ENCODE data around the gene TNC.

Gene TNC

GRCh38 chr9:115005322-115005721 is 112.6 kb downstream of the TNC start:
- no peak for DNase-seq

- no peak for DNase-seq
These were observed 113.4 kb downstream of the TNC start for GRCh38 chr9:115004545-115004944.

GRCh38 chr9:115002371-115003120 is 115.4 kb downstream of the TNC start:
- DNase-seq = no peak

DNA sequence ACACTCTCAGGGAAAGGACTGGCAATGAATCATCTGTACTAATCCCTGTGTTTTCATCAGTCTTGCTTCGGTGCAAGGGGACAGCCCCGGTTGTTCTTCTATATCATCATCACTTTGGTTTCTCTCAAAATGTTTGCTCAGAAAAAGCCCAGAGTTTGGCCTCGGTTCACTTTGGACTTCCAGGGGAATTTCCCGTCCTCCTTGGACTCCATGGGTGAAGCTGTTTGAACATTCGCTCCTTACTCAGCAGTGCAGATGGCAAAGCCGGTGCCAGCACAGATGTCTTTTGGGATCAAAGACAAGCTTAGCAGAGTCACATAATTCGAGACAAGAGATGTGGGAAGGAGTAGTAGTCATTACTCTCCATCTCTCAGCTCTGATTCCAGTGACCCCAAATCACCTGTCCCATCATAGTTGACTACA is 117.7 kb downstream of the TNC start:
- no peak for DNase-seq

GRCh38 chr9:114998326-114998725 is 119.6 kb downstream of the TNC start:
- DNase-seq = no peak

DNA sequence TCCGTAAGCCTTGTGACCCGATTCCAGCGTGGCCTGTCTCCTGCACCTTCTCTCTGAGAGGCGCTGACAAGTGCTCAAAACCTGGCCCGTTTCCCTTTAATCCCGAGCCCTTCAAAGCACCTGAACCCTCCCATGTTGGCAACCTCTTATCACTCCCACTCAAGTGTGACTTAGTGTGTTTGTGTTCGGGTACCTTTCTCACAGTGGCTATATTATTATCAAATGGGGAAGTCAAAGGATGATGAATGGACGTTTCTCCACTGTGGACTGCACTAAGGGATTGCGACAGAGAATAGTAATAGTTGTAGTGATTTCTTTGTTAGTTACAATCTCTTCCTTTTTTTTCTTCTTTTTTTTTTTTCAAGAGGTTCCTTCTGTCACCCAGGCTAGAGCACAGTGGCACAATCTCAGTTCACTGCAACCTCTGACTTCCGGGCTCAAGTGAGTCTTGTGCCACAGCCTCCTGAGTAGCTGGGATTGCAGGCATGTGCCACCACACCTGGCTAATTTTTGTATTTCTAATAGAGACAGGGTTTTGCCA is 122.2 kb downstream of the TNC start:
- DNase-seq = no peak

DNA sequence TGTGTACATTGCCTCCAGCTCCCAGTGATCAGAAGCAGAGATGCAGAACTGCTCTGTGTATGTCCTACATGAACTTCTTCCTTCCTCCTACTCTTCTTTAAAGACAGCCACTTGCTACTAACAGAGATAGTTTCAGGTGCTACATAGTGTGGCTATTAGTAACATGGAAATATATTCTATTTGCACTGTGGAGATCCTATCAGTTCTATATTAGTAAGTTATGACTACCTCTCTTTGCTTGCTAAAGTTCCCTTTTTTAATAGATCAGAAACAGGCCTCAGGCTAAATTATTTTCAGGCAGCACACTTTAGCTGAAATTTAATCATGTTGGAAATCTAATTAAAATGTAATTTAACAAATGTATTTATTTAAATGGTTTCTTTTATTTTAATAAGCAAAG is 123.2 kb downstream of the TNC start:
- DNase-seq = no peak

DNA sequence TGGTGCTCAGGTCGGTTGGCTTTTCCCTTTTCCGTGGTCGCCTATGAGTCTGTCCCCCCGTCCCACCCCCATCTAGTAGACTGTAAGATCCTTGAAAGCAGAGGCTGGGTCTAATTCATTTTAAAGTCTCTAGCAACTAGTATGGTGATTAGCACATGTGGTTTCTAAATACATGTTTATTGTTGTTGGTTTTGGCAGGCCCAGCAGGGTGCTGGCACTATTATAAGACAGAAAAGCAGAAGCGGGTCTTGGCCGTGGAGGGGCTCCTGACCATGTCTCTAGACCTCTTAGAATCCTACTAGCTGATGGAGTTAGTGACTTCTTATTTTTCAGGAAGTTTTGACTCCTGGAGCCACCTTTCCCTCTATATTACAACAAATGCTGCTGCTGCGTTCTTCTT is 126.1 kb downstream of the TNC start:
- no peak for DNase-seq

DNA sequence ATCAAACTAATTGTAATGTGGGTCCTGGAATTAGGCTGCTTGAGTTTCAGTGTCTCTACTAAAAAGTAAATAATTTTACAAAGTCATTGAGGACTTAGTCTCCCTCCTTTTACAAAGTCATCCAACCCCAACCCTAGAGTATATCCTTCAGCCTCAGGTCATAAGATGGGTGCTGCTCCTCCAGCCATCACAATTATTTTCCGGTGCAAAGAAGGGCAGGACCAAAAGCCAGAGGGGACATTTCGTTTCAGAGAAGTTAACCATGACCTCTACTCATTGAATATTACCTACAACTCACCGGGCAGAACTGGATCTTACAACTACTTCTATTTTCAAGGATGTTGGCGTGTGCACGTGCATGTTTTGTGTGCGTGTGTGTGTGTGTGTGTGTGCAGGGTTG is 127.1 kb downstream of the TNC start:
- DNase-seq = no peak

DNA sequence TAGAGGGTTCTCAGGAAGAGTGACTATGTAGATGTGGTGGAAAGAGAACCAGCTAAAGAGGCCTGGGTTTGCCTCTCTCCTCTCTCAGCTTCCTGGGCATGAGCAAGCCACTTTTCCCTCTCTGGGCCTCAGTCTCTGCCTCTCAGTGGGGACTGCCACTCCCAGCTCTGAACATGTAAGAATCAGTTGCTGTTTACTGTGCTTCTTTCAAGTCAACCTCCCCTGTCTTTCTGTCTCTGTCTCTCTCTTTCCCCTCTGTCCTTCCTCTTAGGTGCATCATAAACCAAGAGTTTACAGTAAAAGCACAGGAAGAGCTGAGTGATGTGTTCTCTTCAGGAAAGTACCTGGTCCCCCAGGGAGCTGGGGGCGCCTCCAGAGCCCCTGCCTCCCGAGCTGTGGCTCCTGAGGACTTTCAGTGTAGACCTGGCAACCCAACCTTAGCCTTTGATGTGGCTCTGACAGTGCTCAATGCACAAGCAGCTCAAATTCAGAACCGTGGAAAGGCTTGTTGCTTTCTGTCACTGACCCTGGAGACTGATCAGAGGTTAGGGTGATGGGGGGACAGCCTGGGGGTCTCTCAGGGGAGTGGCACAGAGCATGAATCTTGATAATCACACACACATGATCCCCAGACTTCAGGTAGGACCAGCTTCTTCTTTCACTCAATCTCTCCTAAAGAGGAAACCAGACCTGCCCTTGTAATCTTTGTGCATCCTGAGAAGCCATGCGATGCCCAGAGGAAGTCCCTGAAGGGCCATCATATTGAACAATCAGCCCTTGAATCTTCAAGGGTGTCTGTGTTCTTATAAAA is 128.2 kb downstream of the TNC start:
- no peak for DNase-seq

GRCh38 chr9:114988962-114989599 is 128.9 kb downstream of the TNC start:
- DNase-seq = no peak

DNA sequence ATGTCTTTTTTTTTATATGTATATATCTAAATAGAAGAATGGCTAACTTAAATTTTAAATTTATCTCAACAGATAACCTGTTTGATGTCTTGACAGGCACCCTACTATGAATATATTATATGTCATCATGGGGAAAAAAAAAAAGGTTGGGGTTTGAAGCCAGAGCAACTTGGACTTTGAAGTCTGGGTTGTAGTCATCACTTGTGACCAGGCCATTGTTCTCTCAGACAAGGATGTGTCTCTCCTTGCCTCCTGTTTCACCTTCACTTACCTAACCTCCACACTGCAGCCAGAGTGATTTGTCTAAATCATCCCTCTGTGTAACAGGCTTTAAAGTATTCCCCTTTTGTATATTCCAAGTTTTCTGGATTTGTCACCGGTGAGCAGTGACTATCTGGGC is 130.8 kb downstream of the TNC start:
- no peak for DNase-seq

GRCh38 chr9:114985959-114986501 is 131.9 kb downstream of the TNC start:
- no peak for DNase-seq

DNA sequence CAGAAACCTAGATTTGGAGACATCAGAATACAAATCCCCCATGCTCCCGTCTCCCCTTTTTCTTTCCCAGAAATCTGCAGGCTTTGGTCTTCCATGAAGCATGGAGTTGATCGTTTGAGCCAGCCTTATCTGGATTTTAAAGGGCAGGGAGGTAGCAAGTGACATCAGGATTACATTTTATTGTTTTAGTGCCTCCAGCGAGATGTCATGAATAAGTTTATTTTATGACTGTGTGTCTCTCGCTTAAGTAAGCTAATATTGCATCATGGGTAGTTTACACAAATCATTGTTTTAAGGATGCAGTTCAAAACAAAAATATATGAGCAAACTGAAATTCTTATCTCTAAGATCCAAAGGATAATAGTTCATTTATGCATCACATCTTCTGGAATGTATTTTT is 136.9 kb downstream of the TNC start:
- no peak for DNase-seq

DNA sequence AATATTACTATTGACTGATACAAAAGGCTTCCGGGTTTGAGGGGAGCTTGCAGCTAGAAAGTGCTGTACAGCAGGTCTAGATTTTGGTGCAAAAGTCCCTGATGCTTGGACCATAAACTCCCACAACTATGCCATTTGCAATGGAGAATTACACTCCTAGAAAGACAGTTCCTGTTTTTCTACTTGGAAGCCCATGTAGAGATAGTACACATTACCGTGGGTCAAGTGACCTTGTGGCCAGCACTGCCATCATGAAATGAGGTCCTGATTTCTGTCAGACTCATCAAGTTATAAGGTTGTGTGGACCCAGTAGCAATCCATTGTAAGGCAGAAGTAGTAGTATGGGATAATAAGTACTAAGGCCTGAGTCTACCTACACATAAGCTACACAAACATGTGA is 144.7 kb downstream of the TNC start:
- no peak for DNase-seq

DNA sequence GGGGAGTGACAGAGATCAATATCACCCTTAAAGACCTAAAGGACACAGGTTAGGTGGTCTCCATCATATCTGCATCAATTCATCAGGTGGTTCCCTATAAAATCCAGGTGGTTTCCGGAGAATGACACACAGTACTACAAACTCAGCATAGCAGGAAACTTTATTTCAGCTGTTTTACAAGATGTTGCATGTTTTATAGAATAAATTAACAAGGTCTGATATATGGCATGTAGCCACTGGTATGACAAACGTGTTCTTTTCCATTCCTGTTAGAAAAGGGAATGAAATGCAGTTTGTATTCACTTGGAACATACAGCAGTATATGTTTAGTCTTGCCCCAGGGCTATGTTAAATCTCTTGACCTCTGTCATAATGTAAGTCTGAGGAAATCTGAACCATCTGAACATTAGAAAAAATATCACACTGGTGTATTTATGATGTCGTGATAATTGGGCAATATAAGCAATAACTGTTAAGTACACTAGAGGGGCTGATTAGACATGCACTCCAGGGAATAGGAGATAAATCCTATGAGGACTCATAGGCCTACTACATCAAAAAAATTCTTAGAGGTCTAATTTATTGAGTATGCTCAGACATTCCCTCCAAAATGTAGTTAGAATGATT is 145.3 kb downstream of the TNC start:
- DNase-seq = no peak
